COLO668 (cell line): ENCODE measurements around the gene HBP1.

Source experiments
- DNase-seq: peaks from one replicate; lab custom pipeline; 2025; ENCODE audit not compliant: unreplicated experiment; lab: John Stamatoyannopoulos, UW

The HBP1 gene

GRCh38 chr7:107179326-107180164 is 10.7 kb downstream of the HBP1 start:
- DNase-seq, result no peak

GRCh38 chr7:107180378-107180777 is 11.6 kb downstream of the HBP1 start:
- DNase-seq, result peak; percentile 27

DNA sequence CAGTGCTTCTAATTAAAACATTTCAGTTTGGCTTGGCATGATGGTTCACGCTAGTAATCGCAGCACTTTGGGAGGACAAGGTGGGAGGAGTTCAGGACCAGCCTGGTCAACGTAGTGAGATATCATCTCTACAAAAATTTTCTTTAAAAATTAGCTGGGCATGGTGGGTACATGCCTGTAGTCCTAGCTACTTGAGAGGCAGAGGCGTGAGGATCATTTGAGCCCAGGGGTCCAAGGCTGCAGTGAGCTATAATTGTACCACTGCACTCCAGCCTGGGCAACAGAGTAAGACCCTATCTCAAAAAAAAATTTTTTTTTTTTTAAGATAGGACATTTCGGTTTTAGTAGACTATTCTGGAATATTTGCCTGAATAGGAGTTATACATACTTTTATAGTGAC is 12.4 kb downstream of the HBP1 start:
- no peak for DNase-seq

GRCh38 chr7:107185716-107186115 is 16.9 kb downstream of the HBP1 start:
- DNase-seq, result no peak

GRCh38 chr7:107186240-107186639 is 17.4 kb downstream of the HBP1 start:
- no peak for DNase-seq

GRCh38 chr7:107187774-107188173 is 19.0 kb downstream of the HBP1 start:
- DNase-seq, result no peak

DNA sequence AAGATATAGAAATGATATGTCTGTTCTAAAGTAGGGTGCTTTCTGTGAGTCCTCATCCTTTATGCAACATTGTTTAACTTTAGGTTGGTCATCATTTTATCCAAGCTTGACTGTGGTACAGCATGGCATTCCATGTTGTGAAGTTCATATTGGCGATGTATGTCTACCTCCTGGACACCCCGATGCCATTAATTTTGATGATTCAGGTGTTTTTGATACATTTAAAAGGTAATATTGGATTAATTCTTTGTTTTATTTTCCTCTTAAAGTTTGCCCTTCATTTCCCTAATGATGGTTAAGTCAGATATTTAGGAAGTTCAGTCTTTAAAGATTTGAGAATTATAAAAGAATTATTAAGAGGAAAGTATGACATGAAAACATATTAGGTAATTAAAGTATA is 21.3 kb downstream of the HBP1 start:
- DNase-seq, result no peak

DNA sequence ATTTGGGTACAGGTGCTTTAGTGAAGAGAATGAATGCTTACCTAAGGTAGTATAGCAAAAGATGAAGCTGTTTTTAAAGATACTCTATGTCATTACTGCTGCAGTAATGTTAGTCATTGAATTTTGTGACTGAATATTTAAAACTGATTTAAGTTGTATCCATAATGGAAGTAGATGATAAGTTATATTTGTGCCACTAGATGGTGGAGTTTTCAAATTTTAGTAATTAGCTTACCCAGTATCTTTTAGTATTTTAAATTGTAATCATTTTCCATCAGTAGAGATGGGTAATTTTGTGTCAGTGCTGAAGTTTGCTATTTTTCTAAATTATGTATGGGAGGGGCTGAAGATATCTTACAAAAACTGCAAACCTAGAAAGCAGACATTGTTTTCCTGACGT is 25.2 kb downstream of the HBP1 start:
- DNase-seq, result no peak

DNA sequence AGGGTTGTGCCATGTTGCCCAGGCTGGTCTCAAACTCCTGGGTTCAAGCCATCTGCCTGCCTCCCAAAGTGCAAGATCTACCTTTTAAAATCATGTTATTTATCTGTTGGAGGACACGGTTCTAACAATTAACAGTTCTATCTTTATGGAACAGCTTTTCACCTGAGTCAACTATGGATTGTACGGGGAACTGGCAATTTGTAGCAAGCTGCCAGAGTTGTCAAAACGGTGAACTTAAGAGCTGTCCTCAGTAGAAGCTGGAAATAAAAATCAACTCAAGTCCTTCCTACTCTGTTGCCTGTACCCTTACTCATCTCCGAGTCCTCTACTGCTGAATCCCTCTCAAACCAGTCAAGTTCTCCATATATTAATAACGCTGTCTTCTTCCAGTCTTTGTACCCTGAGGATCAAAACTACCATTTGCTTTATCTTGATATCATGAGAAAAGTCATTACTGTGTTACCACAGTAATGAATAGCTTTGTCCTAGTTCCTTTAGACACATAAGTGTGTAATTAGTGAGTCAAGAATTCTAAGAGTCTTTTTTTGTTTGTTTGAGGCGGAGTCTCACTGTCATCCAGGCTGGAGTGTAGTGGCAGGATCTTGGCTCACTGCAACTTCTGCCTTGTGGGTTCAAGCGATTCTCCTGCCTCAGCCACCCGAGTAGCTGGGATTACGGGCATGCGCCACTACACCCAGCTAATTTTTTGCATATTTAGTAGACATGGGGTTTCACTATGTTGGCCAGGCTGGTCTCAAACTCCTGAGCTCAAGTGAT is 28.2 kb downstream of the HBP1 start:
- DNase-seq, result no peak

GRCh38 chr7:107201795-107202450 is 33.1 kb downstream of the HBP1 start:
- peak; percentile 46 for DNase-seq

DNA sequence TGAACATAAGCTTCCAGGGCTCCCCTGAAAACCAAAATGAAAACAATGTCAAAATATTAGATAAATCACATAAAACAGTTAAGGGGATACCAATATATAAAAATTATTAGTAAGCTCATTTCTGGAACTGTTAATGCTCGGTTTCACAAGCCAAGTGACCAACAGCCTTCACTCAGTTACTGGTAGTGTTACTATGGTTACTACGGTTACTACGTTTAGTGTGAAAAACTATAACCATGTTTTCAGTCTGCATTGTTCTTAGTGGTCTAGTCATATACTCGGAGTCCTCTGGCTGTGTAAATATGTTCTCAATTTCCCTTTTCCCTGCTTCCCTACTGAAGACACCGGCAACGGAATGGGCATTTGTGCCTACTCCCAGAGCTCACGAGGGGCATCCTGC is 34.8 kb downstream of the HBP1 start:
- no peak for DNase-seq

GRCh38 chr7:107206136-107206535 is 37.3 kb downstream of the HBP1 start:
- DNase-seq, result no peak

GRCh38 chr7:107206706-107207105 is 37.9 kb downstream of the HBP1 start:
- no peak for DNase-seq

DNA sequence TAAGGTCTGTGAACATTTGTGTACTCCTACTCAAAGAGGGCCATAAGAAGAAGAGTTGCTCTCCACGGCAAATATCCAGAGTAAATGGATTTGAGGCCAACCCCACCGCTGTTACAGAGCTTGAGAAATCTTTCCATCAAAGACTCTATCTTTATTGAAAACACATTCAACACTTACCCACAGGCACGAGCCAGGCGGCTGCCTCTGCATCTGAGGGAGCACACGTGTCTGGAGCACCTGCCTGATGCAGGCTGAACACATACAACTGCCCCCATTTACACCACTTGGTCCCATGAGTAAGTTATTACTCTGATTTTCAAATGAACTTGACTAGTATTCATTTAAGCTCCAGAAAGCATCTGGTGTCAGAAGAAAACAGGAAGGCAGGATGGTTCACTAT is 38.7 kb downstream of the HBP1 start:
- DNase-seq, result no peak

DNA sequence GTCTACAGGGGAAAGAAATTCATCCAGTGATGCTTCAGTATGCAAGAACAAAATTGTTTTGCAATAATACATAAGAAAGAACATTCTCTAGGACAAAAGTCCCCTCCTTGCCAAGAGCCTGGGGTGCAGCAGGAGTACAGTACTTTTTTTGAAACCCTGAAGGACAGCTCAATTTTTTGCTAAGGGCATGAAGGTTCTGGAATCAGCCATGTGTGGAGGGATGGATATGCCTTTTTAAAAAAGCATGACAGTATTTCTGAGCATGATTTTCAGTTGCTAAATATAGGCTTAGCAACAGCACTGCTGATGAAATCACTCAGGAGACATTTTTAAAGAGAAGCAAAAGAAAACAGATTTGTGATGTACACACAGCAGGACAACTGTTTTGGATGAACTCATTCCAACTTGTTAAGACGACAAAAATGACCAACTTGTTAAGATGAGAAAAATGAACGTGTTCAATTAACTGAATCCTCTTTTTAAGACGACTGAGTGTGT is 39.3 kb downstream of the HBP1 start:
- no peak for DNase-seq

DNA sequence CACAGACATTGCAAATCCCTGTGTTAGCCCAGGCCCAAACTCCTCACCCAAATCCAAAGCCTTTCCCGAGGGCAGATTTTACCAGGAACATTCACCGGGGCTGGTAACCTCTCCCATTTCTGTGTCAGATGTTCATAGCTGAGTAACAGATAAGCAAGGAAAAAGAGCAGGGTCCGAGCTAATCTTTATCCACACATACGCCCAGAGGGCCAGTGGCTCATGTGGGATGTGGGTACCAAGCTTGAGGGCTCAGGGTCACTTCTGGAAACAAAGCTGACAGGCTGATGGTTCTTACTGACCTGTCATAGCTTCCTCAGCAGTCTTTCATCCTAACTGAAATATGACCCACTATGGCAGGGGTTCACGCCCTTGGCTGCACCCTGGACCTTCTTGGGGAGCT is 39.8 kb downstream of the HBP1 start:
- no peak for DNase-seq

DNA sequence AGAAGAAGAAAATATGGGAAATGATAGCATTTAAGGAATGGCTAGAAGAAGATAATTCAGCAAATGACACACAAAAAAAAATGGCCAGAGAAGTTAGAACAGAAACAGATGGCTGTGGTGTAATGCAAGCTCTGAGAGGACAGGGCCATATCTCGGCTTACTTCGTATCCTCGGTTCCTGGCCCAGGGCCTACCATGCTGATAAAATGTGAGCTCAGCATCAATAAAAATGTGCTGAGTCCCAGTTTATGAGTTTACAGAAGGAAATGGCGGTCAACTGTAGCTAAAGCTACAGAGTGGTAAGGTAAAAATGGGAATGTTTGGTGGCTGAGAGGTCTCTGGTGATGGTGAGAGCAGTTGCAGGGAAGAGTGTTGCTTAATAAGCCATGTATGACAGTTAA is 40.8 kb downstream of the HBP1 start:
- DNase-seq, result no peak

DNA sequence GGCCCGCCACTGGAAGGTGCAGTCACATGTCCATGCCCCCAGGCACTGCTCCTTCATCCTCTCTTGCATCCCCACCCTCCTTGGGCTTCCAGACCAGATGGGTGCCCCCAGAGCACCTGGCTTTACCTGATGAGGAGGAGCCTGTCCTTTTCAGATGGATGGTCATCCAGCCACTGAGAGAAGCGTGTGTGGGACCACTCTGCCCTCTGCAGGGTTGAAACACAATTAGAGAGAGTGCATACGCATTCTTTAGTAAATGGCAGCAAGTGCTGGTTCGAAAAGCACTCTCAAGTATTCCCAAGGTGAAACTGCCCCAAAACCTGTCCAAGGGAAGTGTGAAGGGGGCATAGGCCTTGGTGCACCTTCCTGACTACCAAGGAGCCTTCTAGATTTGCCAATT is 41.6 kb downstream of the HBP1 start:
- DNase-seq, result no peak

DNA sequence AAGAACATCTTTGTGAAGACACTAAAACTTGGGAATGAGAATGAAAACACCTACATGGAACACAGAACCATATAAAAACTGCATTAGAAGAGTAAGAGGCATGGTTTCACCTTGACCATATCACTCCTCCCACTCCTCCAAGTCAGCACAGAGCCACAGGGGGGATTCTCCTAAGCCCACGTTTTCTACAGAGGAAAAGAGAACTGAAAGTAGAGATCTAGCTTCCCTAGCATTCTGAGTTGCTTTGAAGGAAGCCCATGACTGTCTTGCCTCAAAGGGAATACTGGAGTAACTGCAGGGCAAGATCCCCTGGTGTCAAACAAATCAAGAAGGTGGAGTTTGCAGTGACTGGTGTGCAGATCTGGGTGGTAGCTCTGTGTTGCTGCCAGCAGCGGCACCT is 43.9 kb downstream of the HBP1 start:
- no peak for DNase-seq

- no peak for DNase-seq
These were observed 44.5 kb downstream of the HBP1 start for GRCh38 chr7:107213193-107213788.

- DNase-seq, result no peak
These were observed 45.1 kb downstream of the HBP1 start for GRCh38 chr7:107213945-107214344.
